Measurements from ENCODE around the gene KDM2B.
A peak's percentile ranks its signal among the peaks of the same experiment; 100 is the strongest.
"Not testable (repeated sequence)": the region's sequence is repeated elsewhere in the genome, so short reads cannot be mapped to it uniquely, and the experiment has no call there.

The KDM2B gene

DNA sequence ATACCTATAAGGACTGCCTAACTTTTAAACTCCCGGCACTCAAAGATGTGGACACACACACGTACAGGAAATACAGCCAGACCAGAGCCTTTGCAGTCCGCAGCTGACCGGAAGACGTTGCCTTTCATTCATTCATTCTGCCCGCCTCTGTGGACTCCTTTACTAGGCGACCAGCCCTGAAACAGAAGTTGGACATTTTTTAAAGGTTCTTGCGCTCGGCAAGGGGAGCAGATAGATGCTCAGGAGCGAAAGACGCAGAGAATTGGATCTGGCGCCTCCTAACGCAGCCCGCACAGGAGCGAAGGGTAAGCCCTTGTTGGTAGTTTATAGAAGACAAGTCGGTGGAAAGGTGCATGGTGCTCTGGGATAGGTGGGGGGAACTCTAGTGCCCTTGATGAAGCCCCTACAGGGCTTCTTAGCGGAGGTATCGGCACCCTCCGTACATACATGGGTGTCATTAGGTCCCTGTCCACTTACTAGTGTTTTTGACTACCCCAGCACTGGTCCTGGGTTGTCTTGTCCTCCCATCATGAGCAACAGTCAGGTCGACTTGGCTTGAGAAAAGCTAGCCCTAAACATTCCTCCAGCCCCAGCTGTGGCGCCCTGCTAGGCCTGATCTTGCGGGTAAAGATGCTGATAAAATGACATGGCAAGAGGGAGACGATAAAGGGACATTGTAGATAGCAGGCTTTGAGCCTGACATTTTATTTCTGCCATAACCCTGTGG lies at the start of gene KDM2B:
Gene KDM2B (minus strand): TSS at position 65 of the 727 bp plus-strand sequence. CDS start 112 bp downstream, outside the sequence.
- peak; percentile 54 for DNase-seq

DNA sequence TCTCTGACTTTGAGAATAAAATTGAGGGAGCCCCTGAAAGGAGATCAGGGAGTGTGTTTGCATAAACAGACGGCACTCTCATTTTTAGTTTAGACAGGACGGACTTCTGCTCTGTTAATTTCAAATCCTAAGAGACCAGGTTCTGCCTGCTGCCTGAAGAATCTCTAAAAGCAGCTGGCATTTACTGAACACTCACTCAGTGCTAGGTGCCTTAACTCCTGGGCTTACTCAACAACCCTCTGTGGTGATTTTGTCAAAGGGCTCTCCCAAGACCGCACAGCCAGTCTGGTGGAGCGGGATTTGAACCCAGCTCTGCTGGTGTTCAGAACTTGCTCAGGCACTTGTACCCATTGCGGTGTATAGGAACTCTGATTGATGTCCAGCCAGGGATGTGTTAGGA lies 47.7 kb upstream of the KDM2B start:
- DNase-seq = no peak

DNA sequence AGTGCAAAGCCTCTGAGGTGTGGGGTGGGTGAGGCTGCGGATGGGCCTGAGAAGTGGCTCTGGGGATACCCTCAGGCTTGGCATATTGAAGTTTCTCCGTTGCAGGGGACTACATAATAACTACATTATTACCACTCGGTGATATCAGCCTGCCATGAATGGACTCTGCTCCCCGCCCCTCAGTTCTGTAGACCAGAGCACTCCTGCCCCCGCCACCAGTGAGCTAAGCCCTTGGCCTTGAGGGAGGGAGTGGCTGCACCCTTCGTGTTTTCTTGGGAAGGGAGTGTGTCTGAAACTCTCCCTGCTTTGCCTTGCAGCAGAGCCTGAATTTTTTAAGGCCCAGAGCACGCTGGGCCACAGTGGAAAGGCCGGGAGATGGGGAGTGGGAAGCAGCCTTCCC lies 47.2 kb upstream of the KDM2B start:
- DNase-seq = peak; percentile 23

DNA sequence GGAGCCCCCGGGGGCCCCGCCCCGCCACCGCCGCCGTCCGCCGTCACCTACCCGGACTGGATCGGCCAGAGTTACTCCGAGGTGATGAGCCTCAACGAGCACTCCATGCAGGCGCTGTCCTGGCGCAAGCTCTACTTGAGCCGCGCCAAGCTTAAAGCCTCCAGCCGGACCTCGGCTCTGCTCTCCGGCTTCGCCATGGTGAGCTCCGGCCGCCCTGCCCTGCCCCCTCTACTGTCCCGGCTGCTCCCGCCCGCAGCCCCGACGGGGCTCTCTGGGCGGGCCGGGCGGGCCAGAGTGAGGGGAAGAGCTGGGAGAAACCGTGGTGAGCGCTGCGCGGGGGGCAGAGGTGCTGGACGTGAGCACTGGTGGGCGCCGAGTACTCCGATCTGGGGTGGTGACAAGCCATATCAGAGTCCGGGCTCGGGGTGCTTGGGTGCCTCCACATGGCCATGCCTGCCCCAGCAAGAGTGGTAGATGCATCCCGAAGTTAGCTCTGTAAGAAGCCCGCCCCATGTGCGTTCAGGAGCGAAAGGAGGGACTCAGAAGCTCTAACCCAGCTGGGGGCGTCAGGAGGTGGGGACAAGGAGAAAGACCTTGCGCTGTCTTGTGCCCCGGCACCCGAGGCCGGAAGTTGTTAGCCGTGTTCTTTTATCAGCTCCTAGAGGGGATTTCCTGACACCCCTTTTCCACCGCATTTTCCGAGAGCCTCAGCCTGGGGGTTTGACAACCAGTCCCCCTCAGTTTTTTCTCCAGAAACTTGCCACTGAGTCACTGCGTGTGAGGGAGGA lies 46.2 kb upstream of the KDM2B start:
- DNase-seq = peak; percentile 75

GRCh38 chr12:121626087-121626852 lies 45.4 kb upstream of the KDM2B start, which contains the start of gene ORAI1:
TSS of gene ORAI1 (plus strand) at chr12:121626530.
- peak; percentile 98 for DNase-seq

DNA sequence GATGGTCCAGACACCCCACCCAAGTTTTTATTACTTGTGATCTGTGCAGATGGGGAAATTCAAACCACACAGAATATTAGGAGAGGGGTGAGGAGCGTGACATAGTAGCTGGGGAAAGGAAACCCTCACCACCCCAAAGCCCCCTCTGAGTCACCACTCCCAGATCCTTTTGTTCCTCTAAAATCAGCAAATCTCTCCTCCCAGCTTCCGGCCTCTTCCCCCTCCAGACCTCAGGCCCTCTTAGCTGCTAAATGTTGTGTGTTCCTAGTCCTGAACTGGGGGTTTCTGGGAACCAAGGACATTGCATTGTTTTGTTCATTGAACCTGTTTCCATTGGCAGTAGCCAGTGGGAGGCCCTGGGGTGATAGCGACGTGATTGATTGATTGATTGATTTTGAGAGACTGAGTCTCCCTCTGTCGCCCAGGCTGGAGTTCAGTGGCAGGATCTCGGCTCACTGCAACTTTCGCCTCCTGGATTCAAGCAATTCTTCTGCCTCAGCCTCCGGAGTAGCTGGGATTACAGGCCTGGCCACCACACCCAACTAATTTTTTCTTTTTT lies 39.6 kb upstream of the KDM2B start:
- DNase-seq = no peak

DNA sequence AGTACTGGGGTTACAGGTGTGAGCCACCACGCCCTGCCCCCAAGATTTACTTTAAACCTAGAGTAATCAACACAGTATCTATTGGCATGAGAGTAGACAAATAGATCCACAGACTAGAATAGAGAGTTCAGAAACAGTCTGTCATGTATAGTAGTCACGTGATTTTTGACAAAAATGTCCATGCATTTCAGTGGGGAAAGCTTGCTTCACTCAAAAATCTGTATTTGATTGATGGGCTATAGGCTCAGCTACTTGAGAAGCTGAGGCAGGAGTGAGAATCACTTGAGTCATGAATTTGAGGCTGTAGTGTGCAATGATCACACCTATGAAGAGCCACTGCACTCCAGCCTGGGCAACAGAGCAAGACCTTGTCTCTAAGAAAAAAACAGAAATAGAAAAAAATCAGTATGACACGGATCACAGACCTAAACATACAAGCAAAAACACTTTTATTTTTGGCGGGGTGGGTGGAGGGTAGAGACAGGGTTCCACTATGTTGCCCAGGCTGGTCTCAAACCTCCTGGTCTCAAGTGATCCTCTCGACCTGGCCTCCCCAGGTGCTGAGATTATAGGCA lies 37.9 kb upstream of the KDM2B start:
- no peak for DNase-seq

DNA sequence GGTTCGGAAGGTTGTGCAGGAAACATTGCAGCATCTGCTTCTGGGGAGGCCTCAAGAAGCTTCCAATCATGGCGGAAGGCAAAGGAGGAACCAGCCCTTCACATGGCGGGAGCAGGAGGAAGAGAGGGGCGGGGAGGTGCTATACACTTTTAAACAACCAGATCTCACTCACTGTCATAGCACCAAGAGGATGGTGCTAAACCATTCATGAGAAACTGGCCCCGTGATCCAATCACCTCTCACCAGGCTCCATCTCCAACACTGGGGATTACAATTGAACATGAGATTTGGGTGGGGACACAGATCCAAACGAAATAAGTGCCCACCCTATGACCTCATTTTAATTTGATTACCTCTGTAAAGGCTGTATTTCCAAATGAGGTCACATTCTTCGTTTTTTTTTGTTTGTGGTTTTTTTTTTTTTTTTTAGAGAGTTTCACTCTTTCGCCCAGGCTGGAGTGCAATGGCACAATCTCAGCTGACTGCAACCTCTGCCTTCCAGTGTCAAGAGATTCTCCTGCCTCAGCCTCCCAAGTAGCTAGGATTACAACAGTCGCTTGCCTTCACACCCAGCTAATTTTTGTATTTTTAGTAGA lies 34.1 kb upstream of the KDM2B start:
- DNase-seq = no peak

- no peak for DNase-seq
These were observed 32.6 kb upstream of the KDM2B start for GRCh38 chr12:121613462-121613861.

DNA sequence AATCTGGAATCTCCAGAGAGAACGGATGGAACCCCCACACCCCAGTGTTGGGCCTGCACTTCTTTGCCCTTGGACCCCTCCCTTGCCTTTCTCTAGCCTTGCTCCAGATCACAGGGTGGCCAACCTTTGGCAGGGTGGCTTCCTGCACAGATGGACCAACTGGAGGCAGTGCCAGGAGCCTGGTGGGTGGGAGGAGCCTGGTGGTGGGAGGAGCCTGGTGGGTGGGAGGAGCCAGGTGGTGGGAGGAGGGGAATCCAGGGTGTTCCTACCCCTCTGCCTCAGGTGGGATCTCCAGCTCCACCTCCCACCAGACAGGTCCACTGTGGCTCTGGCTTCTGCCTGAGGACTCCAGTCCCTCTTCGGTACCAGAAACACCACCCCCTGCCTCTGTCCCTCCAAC lies 30.5 kb upstream of the KDM2B start:
- peak; percentile 31 for DNase-seq

DNA sequence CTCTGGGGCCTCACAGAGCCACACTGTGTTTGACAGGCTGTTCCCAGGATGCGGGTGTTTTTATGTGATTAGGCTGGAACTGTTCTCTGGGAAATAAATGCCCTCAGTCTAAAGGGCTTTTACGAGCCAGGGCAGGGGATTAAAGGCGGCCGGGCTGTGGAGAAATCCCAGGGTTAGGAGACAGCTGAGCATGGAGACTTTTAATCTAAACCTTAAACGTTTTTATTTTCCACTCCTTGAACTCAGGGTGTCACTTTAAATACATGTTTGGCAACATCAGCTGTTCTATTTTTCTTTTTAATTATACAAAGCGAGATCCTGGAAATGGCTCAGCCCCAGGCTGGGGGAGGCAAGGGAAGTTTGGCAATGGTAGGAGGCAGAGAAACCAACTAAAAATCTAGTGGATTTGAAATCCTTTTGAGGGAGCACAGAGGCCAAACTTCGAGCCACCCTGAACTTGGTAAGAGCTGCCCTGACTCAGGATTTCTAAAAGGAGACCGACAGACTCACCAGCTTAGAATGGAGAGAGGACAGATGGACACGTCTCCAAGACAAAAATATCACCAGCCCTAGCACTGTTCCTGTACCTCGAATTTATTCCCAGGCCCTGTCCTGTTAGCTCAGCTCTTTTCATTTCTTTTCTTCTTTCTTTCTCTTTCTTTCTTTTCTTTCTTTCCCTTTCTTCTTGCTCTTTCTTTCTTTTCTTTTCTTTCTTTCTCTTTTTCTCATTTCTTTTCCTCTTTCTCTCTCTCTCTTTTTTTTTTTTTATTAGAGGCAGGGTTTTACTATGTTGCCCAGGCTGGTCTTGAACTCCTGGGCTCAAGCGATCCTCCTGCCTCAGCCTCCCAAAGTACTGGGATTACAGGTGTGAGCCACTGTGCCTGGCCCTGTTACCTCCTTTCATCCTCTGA lies 29.7 kb upstream of the KDM2B start:
- no peak for DNase-seq

DNA sequence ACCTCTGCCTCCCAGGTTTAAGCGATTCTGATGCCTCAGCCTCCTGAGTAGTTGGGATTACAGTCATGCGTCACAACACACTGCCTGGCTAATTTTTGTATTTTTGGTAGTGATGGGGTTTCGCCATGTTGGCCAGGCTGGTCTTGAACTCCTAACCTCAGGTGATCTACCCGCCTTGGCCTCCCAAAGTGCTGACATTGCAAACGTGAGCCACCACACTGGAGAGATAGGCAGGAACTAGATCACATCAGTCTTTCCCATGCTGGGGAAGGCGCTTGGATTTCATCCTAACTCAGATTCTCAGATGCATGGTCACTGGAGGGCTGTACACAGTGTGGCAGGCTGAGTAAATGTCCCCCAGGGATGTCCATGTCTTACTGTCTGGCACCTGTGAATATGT lies 27.5 kb upstream of the KDM2B start:
- DNase-seq = no peak

DNA sequence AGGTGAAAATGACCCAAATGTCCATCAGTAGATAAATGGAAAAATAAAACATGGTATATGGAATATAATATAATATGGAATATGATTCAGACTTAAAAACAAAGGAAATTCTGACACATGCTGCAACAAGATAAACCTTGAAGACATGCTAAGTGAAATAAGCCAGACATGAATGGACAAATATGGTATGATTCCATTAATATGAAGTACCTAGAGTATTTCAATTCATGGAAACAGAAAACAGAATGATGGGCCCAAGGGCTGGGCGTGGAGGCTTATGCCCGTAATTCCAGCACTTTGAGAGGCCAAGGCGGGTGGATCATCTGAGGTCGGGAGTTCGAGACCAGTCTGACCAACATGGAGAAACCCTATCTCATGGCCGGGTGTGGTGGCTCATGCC lies 22.8 kb upstream of the KDM2B start:
- DNase-seq = no peak

- no peak for DNase-seq
These were observed 21.9 kb upstream of the KDM2B start for GRCh38 chr12:121602766-121603165.

- DNase-seq = no peak
These were observed 20.0 kb upstream of the KDM2B start for GRCh38 chr12:121600702-121601336.

DNA sequence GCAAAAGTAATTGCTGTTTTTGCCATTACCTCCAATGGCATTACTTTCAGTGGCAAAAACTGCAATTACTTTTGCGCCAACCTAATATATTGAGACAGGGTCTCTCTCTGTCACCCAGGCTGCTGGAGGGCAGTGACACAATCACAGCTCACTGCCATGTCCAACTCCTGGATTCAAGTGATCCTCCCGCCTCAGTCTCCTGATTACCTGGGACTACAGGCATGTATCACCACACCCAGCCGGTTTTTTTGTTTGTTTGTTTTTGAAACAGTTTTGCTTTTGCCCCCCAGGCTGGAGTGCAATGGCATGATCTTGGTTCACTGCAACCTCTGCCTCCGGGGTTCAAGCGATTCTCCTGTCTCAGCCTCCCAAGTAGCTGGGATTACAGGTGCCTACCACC lies 15.7 kb upstream of the KDM2B start:
- no peak for DNase-seq

DNA sequence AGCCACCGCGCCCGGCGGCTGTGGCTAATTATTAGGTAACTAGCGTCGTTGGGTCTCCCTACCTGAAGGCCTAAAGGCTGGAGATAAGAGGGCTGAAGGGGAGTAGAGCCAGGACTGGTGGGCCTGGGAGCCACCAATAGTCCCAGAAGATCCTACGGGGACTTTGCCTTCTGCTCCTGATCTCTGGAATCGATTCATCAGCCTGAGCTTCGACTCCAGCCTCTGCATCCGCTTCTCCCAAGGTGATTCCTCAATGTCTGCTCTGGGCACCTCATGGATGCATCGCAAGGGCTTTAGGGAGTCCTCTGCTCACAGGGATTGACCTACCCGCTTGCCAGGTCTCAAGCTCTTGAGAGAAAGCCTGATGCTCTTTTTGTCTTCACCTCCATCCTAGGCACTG lies 14.7 kb upstream of the KDM2B start:
- no peak for DNase-seq

DNA sequence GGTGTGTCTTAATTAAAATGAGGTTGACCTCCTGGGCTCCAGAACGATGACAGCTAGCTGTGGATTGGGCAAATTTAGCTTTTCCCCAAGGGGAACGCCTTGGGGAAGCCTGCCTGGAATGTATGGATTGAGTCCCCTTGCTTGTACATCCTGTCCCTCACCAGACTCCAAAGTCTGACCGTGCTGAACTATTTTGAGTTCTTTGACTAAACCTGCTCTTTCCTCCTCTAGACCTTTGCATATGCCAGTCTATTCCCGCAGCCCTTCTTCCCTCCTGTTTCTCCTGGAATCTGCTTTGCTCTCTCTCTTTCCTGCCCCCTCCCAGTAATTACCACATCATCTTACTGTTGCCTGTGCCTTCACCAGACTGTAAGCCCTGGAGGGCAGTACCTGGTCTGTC lies 11.5 kb upstream of the KDM2B start:
- DNase-seq = no peak

GRCh38 chr12:121590476-121591143 lies 9.8 kb upstream of the KDM2B start:
- DNase-seq = peak; percentile 78

- not testable (repeated sequence) for DNase-seq
These were observed 4.1 kb upstream of the KDM2B start for GRCh38 chr12:121584885-121585284.

Data from CD4-positive, alpha-beta T cell treated with Interleukin-17A for 4 hours (primary cell).